HG03139 (cell line): ENCODE measurements around the gene SLC25A13.
"Not testable (repeated sequence)": the region's sequence is repeated elsewhere in the genome, so short reads cannot be mapped to it uniquely, and the experiment has no call there.

Source experiments
- ATAC-seq: cut with Tn5 transposase; IDR thresholded peaks from one replicate; pipeline ENCODE4 v1.9.1; 2021; ENCODE audit not compliant: unreplicated experiment

The SLC25A13 gene

GRCh38 chr7:96326752-96327151, 4.9 kb upstream of the SLC25A13 start:
- not testable (repeated sequence) for ATAC-seq

DNA sequence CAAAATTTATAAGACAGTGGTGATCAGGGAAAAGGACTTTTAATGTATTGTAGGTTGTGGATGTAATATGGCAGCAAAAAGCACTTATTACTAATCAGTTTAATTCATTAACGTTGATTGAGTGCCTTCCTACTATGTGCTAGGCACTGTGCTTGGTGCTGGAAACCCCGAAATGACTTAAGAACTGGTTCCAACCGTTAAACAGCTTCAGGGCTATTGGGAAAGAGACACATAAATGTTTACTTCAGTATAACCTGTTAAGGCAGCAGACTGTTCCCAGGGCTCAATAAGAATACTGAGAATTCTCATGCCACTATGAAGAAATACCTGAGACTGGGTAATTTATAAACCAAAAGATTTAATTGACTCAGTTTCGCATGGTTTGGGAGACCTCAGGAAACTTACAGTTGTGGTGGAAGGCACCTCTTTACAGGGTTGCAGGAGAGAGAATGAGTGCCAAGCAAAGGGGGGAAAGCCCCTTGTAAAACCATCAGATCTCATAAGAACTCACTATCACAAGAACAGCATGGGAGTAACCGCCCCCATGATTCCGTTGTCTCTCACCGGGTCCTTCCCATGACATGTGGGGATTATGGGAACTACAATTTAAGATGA, 1.1 kb upstream of the SLC25A13 start:
- ATAC-seq, result no peak

DNA sequence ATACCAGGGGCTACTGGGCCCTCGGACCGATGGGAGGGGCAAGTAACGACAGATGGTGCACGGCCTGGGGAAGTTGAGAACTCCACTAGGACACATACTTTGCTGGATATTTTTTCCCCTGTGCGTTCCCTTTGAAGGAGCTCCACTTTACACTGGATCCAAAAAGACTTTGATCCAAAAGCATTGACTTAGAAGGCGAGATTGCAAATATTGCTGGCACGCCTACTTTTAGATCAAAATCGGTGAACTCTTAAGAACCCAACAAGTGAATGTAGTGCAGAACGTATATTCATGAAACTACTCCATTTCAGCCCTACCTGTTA, 436 bp upstream of the SLC25A13 start:
- no peak for ATAC-seq

- ATAC-seq, result peak; percentile 42
These were observed 754 bp downstream of the SLC25A13 start for GRCh38 chr7:96321031-96321657.

GRCh38 chr7:96320442-96320841, 1.5 kb downstream of the SLC25A13 start:
- ATAC-seq, result peak; percentile 35

DNA sequence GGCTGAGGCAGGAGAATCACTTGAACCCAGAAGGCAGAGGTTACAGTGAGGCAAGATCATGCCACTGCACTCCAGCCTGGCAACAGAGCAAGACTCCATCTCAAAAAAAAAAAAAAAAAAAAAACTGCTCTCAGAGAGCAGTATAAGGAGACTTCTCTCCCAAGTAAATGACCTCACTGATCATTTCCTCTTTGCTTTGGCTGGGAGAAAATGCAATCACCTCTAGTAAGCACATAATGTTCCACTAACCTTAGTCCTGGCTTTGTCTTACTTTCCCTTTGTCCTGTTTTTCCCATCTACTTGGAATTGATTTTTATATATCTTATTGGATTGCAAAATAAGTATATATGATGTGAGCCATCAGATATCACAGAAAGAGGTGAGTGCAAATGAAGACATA, 2.5 kb downstream of the SLC25A13 start:
- ATAC-seq, result no peak

DNA sequence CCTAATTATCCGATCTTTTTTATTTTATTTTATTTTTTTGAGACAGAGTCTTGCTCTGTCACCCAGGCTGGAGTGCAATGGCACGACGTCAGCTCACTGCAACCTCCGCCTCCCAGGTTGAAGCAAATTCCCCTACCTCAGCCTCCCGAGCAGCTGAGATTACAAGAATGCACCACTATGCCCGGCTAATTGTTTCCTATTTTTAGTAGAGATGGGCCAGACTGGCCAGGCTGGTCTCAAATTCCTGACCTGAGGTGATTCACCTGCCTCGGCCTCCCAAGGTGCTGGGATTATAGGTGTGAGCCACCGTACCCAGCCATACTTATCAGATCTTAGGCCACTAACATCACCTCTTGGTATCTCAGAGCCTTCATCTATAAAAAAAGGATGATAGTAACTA, 4.9 kb downstream of the SLC25A13 start:
- ATAC-seq, result no peak

GRCh38 chr7:96315125-96315512, 6.8 kb downstream of the SLC25A13 start:
- no peak for ATAC-seq

- ATAC-seq, result no peak
These were observed 7.3 kb downstream of the SLC25A13 start for GRCh38 chr7:96314402-96315124.

GRCh38 chr7:96313940-96314339, 8.0 kb downstream of the SLC25A13 start:
- no peak for ATAC-seq

- ATAC-seq, result no peak
These were observed 9.4 kb downstream of the SLC25A13 start for GRCh38 chr7:96312502-96312901.

- no peak for ATAC-seq
These were observed 9.9 kb downstream of the SLC25A13 start for GRCh38 chr7:96311967-96312366.

- no peak for ATAC-seq
These were observed 11.8 kb downstream of the SLC25A13 start for GRCh38 chr7:96310110-96310509.

GRCh38 chr7:96308950-96309263, 13.0 kb downstream of the SLC25A13 start:
- no peak for ATAC-seq

- no peak for ATAC-seq
These were observed 13.5 kb downstream of the SLC25A13 start for GRCh38 chr7:96308253-96308949.

GRCh38 chr7:96306385-96307125, 15.3 kb downstream of the SLC25A13 start:
- ATAC-seq, result no peak

DNA sequence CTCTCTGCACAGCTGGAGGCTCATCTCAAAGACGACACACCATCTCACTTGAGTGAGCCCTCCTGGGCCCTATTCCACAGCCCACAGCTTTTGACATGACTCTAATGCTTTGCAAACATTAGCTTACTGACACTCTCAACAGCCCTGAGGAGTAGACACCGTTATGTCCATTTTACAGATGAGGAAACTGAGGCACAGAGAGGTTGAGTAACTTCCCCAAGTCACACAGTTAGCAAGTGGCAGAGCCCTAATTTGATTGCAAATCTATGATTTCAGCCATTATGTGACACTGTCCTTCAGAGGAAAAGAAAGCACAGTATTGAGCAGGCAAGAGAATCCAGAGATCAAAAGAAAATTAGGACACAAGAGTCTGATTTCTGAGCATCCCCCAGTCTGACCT, 16.0 kb downstream of the SLC25A13 start:
- no peak for ATAC-seq

- ATAC-seq, result no peak
These were observed 17.3 kb downstream of the SLC25A13 start for GRCh38 chr7:96304573-96304972.

DNA sequence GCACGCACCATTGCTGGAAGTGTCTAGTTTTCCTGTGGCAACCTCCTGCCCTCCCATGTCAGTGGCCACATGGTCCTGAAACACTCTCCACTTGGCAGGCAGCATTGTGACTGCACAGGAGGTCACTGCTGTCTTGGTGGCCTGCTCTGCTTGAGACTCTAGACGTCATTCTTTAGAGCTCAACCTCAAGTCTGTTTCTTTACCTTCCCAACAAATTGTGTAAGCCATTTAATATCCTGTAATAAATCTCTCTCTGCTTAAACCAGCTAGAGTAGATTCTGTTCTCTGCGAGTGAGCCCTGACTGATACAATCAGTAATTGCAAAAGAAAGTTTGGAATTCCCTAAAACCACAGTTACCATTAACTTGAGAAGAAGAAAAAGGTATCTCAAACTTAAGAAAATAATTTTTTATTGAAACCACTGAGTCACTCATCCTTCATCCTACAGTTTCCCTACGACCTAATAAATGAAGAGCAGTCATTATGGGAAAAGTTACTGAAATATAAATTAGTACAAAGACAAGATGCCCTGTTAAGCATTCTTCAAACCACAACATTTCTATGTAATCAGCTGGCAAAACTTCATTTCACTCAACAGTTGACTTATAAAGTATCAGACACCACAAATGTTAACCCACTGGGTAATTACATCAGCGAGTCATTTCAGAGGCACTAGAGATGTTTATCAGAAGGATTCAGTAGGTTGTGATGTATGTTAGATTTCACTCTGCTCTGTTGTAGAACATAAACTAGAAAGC, 18.0 kb downstream of the SLC25A13 start:
- ATAC-seq, result no peak

- no peak for ATAC-seq
These were observed 18.7 kb downstream of the SLC25A13 start for GRCh38 chr7:96303105-96303685.
